A673 (cell line): ENCODE results near the gene FCRL6.

Source experiments
- EZH2 ChIP-seq: fragments of 200-600 bp; sonication (generic); IDR thresholded peaks from 2 replicates; pipeline ENCODE4 v1.6.1; 2017; ENCODE audit warnings: borderline replicate concordance, low read depth, mild to moderate bottlenecking, mixed read lengths, antibody characterized with exemption, low read length; ENCODE audit not compliant: poor library complexity, severe bottlenecking
- TF ChIP-seq, protein P1 (sequence below): fragments of 300-800, 200-600 bp; sonication (generic); conservative IDR thresholded peaks from 2 replicates; pipeline ENCODE4 v1.5.1; 2017; ENCODE audit warnings: low read depth, mild to moderate bottlenecking, antibody characterized with exemption, low read length, moderate library complexity, mixed read lengths

DNA sequence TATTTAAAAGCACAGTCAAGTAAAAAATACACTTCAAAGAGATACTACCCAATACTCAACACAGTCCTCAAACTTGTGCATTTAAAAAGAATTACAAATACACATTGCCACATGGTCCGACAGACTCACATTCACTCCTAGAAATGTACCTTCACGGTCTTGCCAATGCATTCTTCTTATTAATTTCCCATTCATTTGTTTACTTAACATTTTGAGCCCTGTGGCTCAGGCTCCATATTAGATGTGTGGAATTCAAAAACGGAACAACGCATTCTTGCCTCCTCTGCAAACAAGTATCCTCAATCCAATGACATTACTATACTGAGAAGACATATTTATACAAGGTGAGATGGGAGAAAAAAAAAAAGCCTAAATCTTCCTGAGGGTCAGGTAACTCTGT lies 23.9 kb upstream of the FCRL6 start:
- TF ChIP-seq EZH2: no peak
- TF ChIP-seq, protein P1, sequence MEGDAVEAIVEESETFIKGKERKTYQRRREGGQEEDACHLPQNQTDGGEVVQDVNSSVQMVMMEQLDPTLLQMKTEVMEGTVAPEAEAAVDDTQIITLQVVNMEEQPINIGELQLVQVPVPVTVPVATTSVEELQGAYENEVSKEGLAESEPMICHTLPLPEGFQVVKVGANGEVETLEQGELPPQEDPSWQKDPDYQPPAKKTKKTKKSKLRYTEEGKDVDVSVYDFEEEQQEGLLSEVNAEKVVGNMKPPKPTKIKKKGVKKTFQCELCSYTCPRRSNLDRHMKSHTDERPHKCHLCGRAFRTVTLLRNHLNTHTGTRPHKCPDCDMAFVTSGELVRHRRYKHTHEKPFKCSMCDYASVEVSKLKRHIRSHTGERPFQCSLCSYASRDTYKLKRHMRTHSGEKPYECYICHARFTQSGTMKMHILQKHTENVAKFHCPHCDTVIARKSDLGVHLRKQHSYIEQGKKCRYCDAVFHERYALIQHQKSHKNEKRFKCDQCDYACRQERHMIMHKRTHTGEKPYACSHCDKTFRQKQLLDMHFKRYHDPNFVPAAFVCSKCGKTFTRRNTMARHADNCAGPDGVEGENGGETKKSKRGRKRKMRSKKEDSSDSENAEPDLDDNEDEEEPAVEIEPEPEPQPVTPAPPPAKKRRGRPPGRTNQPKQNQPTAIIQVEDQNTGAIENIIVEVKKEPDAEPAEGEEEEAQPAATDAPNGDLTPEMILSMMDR: no peak
